ENCODE data around the gene PTPRK. TPM values are rescaled to one million over a fixed set of nuclear protein-coding genes. Genes with fewer than 3 reads are reported as not detected.

PTPRK gene
- polyA plus RNA-seq, 3 donors, result 0.01 TPM; not detected in 2

DNA sequence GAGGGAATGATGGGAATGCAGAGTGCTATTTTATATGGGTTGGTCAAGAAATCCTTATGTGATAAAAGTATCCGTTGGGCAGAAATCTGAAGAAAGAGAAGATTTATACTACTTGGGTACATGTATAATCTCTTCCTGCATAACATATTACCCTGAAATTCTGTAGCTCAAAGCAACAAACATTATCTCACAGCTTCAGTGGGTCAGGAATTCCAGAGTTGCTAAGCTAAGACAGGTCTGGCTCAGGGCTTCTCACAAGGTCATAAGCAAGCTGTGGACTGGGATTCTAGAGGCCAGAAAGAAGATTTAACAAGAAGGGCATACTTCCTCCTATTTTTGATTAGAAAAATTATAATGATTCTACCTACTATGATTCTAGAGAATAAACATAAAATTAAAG is 447.0 kb downstream of the PTPRK start:
- Histone ChIP-seq H2AFZ (ENCODE audit: insufficient read depth, low read depth, low read length, poor library complexity, severe bottlenecking) (no peak overlapping the region), H3K27ac (ENCODE audit: low read depth in 1 of 2, low read length in 2 of 2) (no peak overlapping the region), H3K9me3 (replicated peaks in 1 of 2; ENCODE audit: control insufficient read depth in 1 of 2, insufficient read depth in 1 of 2, low read length in 2 of 2) (no peaks in the 10 kb centered on the region), H3K4me3 (replicated peaks in 1 of 3; ENCODE audit: low read depth in 2 of 3, low read length in 3 of 3) (no peak overlapping the region), H3K79me2 (ENCODE audit: insufficient read depth, low read length) (no peaks in the 10 kb centered on the region), H3K4me2 (replicated peaks; ENCODE audit: extremely low read depth, low read length, poor library complexity, severe bottlenecking) (no peak overlapping the region), H3K36me3 (replicated peaks in 1 of 2; ENCODE audit: control insufficient read depth in 1 of 2, insufficient read depth in 2 of 2, low read length in 2 of 2) (no peaks in the 10 kb centered on the region), H3K27me3 (ENCODE audit: control insufficient read depth in 2 of 2, insufficient read depth in 2 of 2, low read length in 2 of 2) (no peaks in the 10 kb centered on the region), H3K4me1 (ENCODE audit: control insufficient read depth in 1 of 2, insufficient read depth in 2 of 2, low read length in 2 of 2) (no peaks in the 10 kb centered on the region), H3K9ac (ENCODE audit: insufficient read depth, low read length, poor library complexity, severe bottlenecking) (no peak overlapping the region), H4K20me1 (ENCODE audit: insufficient read depth, low read length) (no peaks in the 10 kb centered on the region)
- H3K36me3 Mint-ChIP-seq, result no peaks in the 10 kb centered on the region
- peaks cover 0 to 5% (median 0%) of the 10 kb centered on the region in 7 donors for H3K9me3 Mint-ChIP-seq
- DNase-seq, result no peak
- TF ChIP-seq, protein P1, sequence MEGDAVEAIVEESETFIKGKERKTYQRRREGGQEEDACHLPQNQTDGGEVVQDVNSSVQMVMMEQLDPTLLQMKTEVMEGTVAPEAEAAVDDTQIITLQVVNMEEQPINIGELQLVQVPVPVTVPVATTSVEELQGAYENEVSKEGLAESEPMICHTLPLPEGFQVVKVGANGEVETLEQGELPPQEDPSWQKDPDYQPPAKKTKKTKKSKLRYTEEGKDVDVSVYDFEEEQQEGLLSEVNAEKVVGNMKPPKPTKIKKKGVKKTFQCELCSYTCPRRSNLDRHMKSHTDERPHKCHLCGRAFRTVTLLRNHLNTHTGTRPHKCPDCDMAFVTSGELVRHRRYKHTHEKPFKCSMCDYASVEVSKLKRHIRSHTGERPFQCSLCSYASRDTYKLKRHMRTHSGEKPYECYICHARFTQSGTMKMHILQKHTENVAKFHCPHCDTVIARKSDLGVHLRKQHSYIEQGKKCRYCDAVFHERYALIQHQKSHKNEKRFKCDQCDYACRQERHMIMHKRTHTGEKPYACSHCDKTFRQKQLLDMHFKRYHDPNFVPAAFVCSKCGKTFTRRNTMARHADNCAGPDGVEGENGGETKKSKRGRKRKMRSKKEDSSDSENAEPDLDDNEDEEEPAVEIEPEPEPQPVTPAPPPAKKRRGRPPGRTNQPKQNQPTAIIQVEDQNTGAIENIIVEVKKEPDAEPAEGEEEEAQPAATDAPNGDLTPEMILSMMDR (IDR thresholded peaks at IDR 0.05), result no peak
- intact Hi-C loops (cut with micrococcal nuclease), result no loop called here
- no CpG with 5 or more reads among the region's 1 CpG for WGBS (ENCODE audit: insufficient coverage)
- H3K4me1 Mint-ChIP-seq, result no peaks in the 10 kb centered on the region
- H3K27ac Mint-ChIP-seq, result no peak overlapping the region
- H3K4me3 Mint-ChIP-seq, result no peak overlapping the region
- peaks cover 0 to 2% (median 1%) of the 10 kb centered on the region in 3 donors for H3K27me3 Mint-ChIP-seq (ENCODE audit: low read depth in 3 of 3)

DNA sequence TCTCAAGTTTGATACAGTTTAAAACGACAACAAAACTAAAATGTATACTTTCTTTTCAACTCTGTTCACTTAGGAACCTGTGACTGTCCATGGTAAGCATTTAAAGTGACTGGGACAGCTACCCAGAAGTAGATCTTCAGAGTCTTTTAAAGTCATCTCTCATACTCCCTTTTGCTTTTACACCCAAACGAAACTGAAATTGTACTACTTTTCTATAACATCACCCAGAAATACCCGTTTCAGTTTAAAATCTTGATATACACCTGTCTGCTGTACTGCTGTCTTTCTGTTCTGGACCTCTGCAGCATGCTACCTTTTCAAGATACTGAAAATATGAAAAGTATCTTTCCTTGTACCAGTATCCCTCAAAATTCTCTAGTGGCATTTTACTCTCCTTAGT is 449.2 kb downstream of the PTPRK start:
- no peaks in the 10 kb centered on the region for H3K27me3 ChIP-seq (ENCODE audit: control insufficient read depth in 2 of 2, insufficient read depth in 2 of 2, low read length in 2 of 2)
- no peak overlapping the region for H3K9ac ChIP-seq (ENCODE audit: insufficient read depth, low read length, poor library complexity, severe bottlenecking)
- H3K4me3 Mint-ChIP-seq, result no peak overlapping the region
- H3K79me2 ChIP-seq (ENCODE audit: insufficient read depth, low read length), result no peaks in the 10 kb centered on the region
- no peak overlapping the region for H2AFZ ChIP-seq (ENCODE audit: insufficient read depth, low read depth, low read length, poor library complexity, severe bottlenecking)
- peaks cover 0 to 3% of the 10 kb centered on the region in 2 donors for H3K9me3 ChIP-seq (replicated peaks in 1 of 2; ENCODE audit: control insufficient read depth in 1 of 2, insufficient read depth in 1 of 2, low read length in 2 of 2)
- no peaks in the 10 kb centered on the region for H3K36me3 Mint-ChIP-seq
- H3K9me3 Mint-ChIP-seq, result peaks cover 0 to 9% (median 0%) of the 10 kb centered on the region in 7 donors
- no peaks in the 10 kb centered on the region for H3K4me1 Mint-ChIP-seq
- no peaks in the 10 kb centered on the region for H3K4me1 ChIP-seq (ENCODE audit: control insufficient read depth in 1 of 2, insufficient read depth in 2 of 2, low read length in 2 of 2)
- no peak for DNase-seq
- TF ChIP-seq, protein P1 (IDR thresholded peaks at IDR 0.05), result no peak
- WGBS (ENCODE audit: insufficient coverage), result 94% methylated on average over 3 of the region's 3 CpGs
- no peak overlapping the region for H3K27ac ChIP-seq (ENCODE audit: low read depth in 1 of 2, low read length in 2 of 2)
- no peaks in the 10 kb centered on the region for H3K36me3 ChIP-seq (replicated peaks in 1 of 2; ENCODE audit: control insufficient read depth in 1 of 2, insufficient read depth in 2 of 2, low read length in 2 of 2)
- H3K4me3 ChIP-seq (replicated peaks in 1 of 3; ENCODE audit: low read depth in 2 of 3, low read length in 3 of 3), result no peak overlapping the region
- no peak overlapping the region for H3K4me2 ChIP-seq (replicated peaks; ENCODE audit: extremely low read depth, low read length, poor library complexity, severe bottlenecking)
- H3K27me3 Mint-ChIP-seq (ENCODE audit: low read depth in 3 of 3), result peaks cover 0 to 1% (median 0%) of the 10 kb centered on the region in 3 donors
- no peaks in the 10 kb centered on the region for H4K20me1 ChIP-seq (ENCODE audit: insufficient read depth, low read length)
- no peak overlapping the region for H3K27ac Mint-ChIP-seq
- intact Hi-C loops (cut with micrococcal nuclease), result no loop called here

Measured in CD14-positive monocyte (primary cell).